Measurements from ENCODE around the gene CFAP74. TPM values are rescaled to one million over a fixed set of nuclear protein-coding genes. Genes with fewer than 3 reads are reported as not detected.

Gene CFAP74
- total and polyA plus RNA-seq, 2 of the 13 experiments (the other 11 are each of a cell fraction or from before 2014, with no cell fraction given) = 0.27 to 0.62 TPM

GRCh38 chr1:2049718-2050431 is 46.3 kb upstream of the CFAP74 start, which contains the start of gene PRKCZ (continued):
- no peak; the same call in 1 of the 2 replicates for TF ChIP-seq ZKSCAN5 (CRISPR knock-in tag; IDR thresholded peaks at IDR 0.05)
- no peak for TF ChIP-seq ZNF383 (CRISPR knock-in tag; IDR thresholded peaks at IDR 0.05; ENCODE audit: borderline replicate concordance)
- peak; percentile 12; the same call in 1 of the 2 replicates for TF ChIP-seq ZBTB33 (CRISPR knock-in tag; IDR thresholded peaks at IDR 0.05)
- no peak for TF ChIP-seq RNF219 (CRISPR knock-in tag; IDR thresholded peaks at IDR 0.05)
- TF ChIP-seq, protein P1, sequence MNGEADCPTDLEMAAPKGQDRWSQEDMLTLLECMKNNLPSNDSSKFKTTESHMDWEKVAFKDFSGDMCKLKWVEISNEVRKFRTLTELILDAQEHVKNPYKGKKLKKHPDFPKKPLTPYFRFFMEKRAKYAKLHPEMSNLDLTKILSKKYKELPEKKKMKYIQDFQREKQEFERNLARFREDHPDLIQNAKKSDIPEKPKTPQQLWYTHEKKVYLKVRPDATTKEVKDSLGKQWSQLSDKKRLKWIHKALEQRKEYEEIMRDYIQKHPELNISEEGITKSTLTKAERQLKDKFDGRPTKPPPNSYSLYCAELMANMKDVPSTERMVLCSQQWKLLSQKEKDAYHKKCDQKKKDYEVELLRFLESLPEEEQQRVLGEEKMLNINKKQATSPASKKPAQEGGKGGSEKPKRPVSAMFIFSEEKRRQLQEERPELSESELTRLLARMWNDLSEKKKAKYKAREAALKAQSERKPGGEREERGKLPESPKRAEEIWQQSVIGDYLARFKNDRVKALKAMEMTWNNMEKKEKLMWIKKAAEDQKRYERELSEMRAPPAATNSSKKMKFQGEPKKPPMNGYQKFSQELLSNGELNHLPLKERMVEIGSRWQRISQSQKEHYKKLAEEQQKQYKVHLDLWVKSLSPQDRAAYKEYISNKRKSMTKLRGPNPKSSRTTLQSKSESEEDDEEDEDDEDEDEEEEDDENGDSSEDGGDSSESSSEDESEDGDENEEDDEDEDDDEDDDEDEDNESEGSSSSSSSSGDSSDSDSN (CRISPR knock-in tag; IDR thresholded peaks at IDR 0.05) = peak; percentile 62
- TF ChIP-seq KLF11 (CRISPR knock-in tag; IDR thresholded peaks at IDR 0.05) = no peak
- TF ChIP-seq, protein P2, sequence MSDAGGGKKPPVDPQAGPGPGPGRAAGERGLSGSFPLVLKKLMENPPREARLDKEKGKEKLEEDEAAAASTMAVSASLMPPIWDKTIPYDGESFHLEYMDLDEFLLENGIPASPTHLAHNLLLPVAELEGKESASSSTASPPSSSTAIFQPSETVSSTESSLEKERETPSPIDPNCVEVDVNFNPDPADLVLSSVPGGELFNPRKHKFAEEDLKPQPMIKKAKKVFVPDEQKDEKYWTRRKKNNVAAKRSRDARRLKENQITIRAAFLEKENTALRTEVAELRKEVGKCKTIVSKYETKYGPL (CRISPR knock-in tag; IDR thresholded peaks at IDR 0.05) = no peak; the same call in 1 of the 2 replicates
- TF ChIP-seq ZNF451 (CRISPR knock-in tag; IDR thresholded peaks at IDR 0.05) = no peak; the same call in 1 of the 2 replicates
- TF ChIP-seq, protein P3, sequence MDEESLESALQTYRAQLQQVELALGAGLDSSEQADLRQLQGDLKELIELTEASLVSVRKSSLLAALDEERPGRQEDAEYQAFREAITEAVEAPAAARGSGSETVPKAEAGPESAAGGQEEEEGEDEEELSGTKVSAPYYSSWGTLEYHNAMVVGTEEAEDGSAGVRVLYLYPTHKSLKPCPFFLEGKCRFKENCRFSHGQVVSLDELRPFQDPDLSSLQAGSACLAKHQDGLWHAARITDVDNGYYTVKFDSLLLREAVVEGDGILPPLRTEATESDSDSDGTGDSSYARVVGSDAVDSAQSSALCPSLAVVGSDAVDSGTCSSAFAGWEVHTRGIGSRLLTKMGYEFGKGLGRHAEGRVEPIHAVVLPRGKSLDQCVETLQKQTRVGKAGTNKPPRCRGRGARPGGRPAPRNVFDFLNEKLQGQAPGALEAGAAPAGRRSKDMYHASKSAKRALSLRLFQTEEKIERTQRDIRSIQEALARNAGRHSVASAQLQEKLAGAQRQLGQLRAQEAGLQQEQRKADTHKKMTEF (CRISPR knock-in tag; IDR thresholded peaks at IDR 0.05) = peak; percentile 76
- peak; percentile 79 for TF ChIP-seq HIVEP1 (CRISPR knock-in tag; IDR thresholded peaks at IDR 0.05)
- TF ChIP-seq TCF12 (IDR thresholded peaks at IDR 0.05) = no peak
- no peak for TF ChIP-seq TCF12 (CRISPR knock-in tag; IDR thresholded peaks at IDR 0.05)
- TF ChIP-seq ATF7-NPFF (CRISPR knock-in tag; IDR thresholded peaks at IDR 0.05; ENCODE audit: low read depth) = 0 out of 2 replicates have a peak, but pooled peaks have one; percentile 62
- TF ChIP-seq BRCA1 (CRISPR knock-in tag; IDR thresholded peaks at IDR 0.05) = no peak
- TF ChIP-seq ZNF317 (CRISPR knock-in tag; IDR thresholded peaks at IDR 0.05) = 0 out of 2 replicates have a peak, but pooled peaks have one; percentile 50
- no peak for TF ChIP-seq ZNF460 (CRISPR knock-in tag; IDR thresholded peaks at IDR 0.05; ENCODE audit: borderline replicate concordance)
- TF ChIP-seq SKI (IDR thresholded peaks at IDR 0.05; ENCODE audit: partially characterized antibody) = peak; percentile 51
- no peak for TF ChIP-seq HMGA1 (CRISPR knock-in tag; conservative IDR thresholded peaks at IDR 0.05)

Measured in HepG2 (cell line).